Stimulated activated CD8-positive, alpha-beta memory T cell treated with anti-CD3 and anti-CD28 coated beads, Interleukin-12 subunit alpha, Interleukin-12 subunit beta, amount 100 ng/mL, for 24 hours (primary cell): ENCODE measurements around the gene ETV3L.
"Not testable (repeated sequence)": the region's sequence is repeated elsewhere in the genome, so short reads cannot be mapped to it uniquely, and the experiment has no call there.

Source experiments
- DNase-seq: peaks from one replicate; pipeline ENCODE4 v3.0.0-alpha.2; 2020; ENCODE audit errors: extremely low read depth

ETV3L gene

GRCh38 chr1:157080714-157081113 lies 18.9 kb downstream of the ETV3L start:
- DNase-seq, result no peak

DNA sequence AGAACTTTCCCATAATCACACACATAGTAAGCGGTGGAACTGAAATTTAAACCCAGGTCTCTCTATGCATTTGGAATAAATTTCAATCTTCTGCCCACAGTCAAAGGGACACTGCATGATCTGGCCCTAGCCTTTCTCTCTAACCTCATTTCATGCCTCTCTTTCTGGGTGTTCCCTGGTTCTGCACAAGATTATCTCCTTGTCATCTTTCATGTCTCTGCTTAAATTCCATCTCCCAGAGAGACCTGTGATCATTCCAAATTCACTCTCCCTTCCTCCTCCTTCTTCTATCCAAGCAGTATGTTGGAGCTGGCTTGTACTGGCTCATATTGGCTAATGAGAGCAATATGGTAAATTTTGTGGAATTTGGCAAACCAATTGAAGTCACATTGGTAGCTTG lies 22.2 kb downstream of the ETV3L start:
- DNase-seq, result no peak

DNA sequence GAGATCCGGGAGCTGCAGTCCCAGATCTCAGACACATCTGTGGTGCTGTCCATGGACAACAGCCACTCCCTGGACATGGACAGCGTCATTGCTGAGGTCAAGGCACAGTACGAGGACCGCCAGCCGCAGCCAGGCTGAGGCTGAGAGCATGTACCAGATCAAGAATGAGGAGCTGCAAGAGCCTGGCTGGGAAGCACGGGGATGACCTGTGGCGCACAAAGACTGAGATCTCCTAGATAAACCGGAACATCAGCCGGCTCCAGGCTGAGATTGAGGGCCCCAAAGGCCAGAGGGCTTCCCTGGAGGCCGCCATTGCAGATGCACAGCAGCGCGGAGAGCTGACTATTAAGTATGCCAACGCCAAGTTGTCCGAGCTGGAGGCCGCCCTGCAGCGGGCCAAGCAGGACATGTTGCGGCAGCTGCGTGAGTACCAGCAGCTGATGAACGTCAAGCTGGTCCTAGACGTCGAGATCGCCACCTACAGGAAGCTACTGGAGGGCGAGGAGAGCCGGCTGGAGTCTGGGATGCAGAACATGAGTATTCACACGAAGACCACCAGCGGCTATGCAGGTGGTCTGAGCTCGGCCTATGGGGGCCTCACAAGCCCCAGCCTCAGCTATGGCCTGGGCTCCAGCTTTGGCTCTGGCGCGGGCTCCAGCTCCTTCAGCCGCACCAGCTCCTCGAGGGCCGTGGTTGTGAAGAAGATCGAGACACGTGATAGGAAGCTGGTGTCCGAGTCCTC lies 25.5 kb downstream of the ETV3L start:
- no peak for DNase-seq

DNA sequence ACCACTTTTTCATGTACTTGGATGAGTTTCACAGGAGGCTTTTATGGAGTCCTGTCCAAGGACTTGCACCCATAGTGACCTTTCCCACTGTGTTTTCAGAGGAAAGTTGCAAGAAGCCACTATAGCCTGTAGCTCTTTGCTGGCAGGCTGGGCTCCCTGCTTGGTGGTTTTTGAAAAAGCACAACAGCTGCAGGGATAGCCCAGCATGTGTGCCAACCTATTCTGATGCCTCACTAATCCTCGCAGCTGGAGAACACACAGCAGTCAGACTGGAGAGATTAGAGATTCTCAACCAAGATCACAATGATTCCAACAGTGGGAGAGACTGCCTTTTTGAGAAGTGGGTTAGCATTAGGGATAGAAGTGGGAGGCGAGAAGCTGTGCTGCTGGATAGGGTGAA lies 30.0 kb downstream of the ETV3L start:
- DNase-seq, result no peak

DNA sequence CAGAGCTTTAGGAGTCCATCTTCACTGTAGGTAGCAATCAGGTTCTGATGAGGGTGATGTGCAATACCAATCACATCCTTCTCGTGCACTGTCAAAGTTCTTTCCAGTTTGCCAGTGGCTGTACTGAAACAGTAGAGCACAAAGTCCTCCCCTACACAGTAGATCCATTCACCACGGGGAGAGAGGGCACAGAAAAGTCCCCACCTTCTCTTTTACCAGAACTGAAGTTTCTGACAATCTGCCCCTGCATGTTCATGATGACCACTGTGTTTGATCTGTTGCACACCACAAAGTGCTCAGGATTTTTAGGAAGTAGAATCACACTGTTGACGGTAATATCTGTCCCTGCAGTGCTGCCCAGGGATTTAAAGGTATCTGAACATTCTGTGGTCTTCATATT lies 40.4 kb downstream of the ETV3L start:
- not testable (repeated sequence) for DNase-seq

- DNase-seq, result no peak
These were observed 43.3 kb downstream of the ETV3L start for GRCh38 chr1:157056269-157056668.

GRCh38 chr1:157055729-157056128 lies 43.9 kb downstream of the ETV3L start:
- DNase-seq, result not testable (repeated sequence)

- no peak for DNase-seq
These were observed 48.8 kb downstream of the ETV3L start for GRCh38 chr1:157050836-157051235.

DNA sequence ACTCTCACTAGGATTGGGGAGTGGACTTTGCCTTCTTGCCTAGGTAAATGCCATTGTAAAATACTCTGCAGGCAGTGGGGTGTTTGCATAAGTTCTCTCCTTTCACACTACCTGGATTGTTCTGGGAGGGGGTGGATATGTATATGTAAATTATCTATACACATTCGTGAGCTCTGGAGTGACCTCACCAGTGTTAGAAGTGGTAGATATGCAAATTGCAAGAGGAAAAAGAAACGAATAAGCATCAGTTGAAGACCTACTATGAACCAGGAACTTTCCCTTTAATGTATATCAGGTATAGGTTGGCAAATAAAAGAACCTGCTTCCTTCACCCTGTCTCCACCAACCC lies 52.6 kb downstream of the ETV3L start:
- DNase-seq, result no peak

- no peak for DNase-seq
These were observed 54.1 kb downstream of the ETV3L start, which contains the start of gene ARHGEF11 for GRCh38 chr1:157045250-157046218. Gene ARHGEF11 (minus strand): TSS chr1:157045742. CDS start chr1:157044330, 1,412 bp downstream.

GRCh38 chr1:157044326-157044725 lies 55.3 kb downstream of the ETV3L start:
- DNase-seq, result no peak

- DNase-seq, result no peak
These were observed 55.9 kb downstream of the ETV3L start for GRCh38 chr1:157043685-157044084.

DNA sequence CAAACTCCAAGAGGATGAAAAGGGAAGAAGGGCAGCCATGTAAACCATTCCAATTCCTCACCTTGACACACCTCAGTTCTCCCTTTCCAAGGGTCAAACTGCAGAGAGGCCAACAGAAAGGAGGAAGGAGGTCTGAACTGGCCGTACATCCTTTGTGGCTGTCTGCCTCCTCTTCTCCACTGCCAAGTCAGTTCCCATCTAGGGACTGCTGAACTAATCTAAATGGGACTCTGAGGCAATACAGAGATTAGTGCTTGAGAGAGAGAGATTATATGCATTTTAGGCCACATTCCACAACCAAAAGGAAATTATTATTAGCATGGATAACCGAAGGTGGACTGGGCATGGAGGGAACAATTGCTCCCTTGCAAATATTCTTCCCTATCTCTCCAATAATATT lies 56.8 kb downstream of the ETV3L start:
- DNase-seq, result no peak
